Measurements from ENCODE around the gene MEGF8.

Gene MEGF8

DNA sequence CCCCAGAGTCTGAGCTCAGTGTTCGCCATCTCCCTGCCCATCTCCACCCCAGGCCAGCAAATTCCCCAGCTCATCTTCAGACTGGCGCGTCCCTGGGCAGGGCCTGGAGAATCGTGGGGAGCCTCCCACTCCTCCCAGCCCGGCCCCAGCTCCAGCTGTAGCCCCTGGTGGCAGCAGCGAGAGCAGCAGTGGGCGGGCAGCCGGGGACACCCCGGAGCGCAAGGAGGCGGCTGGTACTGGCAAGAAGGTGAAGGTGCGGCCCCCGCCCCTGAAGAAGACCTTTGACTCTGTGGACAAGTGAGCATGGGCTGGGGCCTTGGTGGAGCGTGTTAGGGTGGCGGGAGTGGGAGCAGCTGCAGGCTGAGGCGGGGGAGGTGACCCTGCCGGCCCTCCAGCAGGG, 31.9 kb upstream of the MEGF8 start:
- H3K27me3 ChIP-seq: no peaks in the 10 kb centered on the region
- H3K4me1 ChIP-seq: peaks cover 22 to 32% (median 30%) of the 10 kb centered on the region in 10 experiments; a peak in 19 of 20 replicates
- H4K20me1 ChIP-seq: peaks cover 31 to 85% (median 67%) of the 10 kb centered on the region in 11 experiments
- peaks cover 70 to 94% (median 83%) of the 10 kb centered on the region in 11 experiments for H3K36me3 ChIP-seq
- H3K4me3 ChIP-seq: no peak overlapping the region
- no peak overlapping the region for H3K4me2 ChIP-seq
- no peak for TF ChIP-seq Cebpa-rat (IDR thresholded peaks at IDR 0.05)
- H3K27ac ChIP-seq: no peak overlapping the region
- H3K9me3 ChIP-seq (replicated peaks in 1 of 11): no peaks in the 10 kb centered on the region
- H3K9ac ChIP-seq: no peak overlapping the region

- H3K9me3 ChIP-seq (replicated peaks in 1 of 11): no peaks in the 10 kb centered on the region
- H3K4me2 ChIP-seq: no peak overlapping the region
- no peak overlapping the region for H3K9ac ChIP-seq
- H4K20me1 ChIP-seq: peaks cover 27 to 81% (median 63%) of the 10 kb centered on the region in 11 experiments; a peak in 21 of 22 replicates
- no peak overlapping the region for H3K27ac ChIP-seq
- peaks cover 18 to 28% (median 26%) of the 10 kb centered on the region in 10 experiments; a peak in 19 of 20 replicates for H3K4me1 ChIP-seq
- TF ChIP-seq Cebpa-rat (IDR thresholded peaks at IDR 0.05): no peak
- H3K4me3 ChIP-seq: no peak overlapping the region
- peaks cover 65 to 91% (median 79%) of the 10 kb centered on the region in 11 experiments for H3K36me3 ChIP-seq
- H3K27me3 ChIP-seq: no peaks in the 10 kb centered on the region
Measured at GRCh38 chr19:42293948-42294347, 31.5 kb upstream of the MEGF8 start.

- Histone ChIP-seq H3K4me3 (no peak overlapping the region), H3K36me3 (peaks cover 59 to 90% (median 73%) of the 10 kb centered on the region in 11 experiments), H3K9me3 (replicated peaks in 1 of 11) (no peaks in the 10 kb centered on the region), H3K27ac (no peak overlapping the region), H3K4me2 (no peak overlapping the region), H3K27me3 (no peaks in the 10 kb centered on the region), H3K4me1 (peaks cover 11 to 23% (median 20%) of the 10 kb centered on the region in 10 experiments; a peak in 19 of 20 replicates), H4K20me1 (peaks cover 21 to 75% (median 56%) of the 10 kb centered on the region in 11 experiments; a peak in 21 of 22 replicates), H3K9ac (no peak overlapping the region)
- TF ChIP-seq Cebpa-rat (IDR thresholded peaks at IDR 0.05): no peak
Measured at GRCh38 chr19:42294471-42295137, 30.8 kb upstream of the MEGF8 start.

DNA sequence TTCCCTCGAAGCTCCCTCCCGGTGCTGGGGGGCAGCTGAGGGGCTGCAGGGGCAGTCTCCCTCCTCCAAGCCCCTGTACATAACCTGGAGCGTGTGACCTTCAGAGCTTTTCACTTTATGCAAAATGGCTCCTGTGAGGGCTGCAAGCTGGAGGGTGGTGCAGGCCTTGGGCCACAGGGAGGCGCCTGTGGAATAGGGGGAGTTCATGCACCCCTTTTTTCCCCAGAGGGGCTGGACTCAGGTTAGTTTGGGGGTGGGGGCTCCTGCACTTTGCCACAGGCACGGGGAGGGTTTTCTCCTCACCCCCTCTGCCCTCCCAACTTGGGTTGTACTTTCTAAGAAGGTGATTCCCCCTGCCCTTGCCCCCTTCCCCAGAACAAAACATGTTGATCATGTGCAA, 30.1 kb upstream of the MEGF8 start:
- TF ChIP-seq Cebpa-rat (IDR thresholded peaks at IDR 0.05): no peak
- Histone ChIP-seq H3K27ac (no peak overlapping the region), H3K36me3 (peaks cover 52 to 89% (median 66%) of the 10 kb centered on the region in 11 experiments)

GRCh38 chr19:42295831-42296525, 29.5 kb upstream of the MEGF8 start:
- H3K4me3 ChIP-seq: no peak overlapping the region
- no peak overlapping the region for H3K9ac ChIP-seq
- H3K4me2 ChIP-seq: no peak overlapping the region
- no peaks in the 10 kb centered on the region for H3K27me3 ChIP-seq
- peaks cover 5 to 16% (median 10%) of the 10 kb centered on the region in 10 experiments; a peak in 19 of 20 replicates for H3K4me1 ChIP-seq
- H3K36me3 ChIP-seq: peaks cover 47 to 83% (median 62%) of the 10 kb centered on the region in 11 experiments
- TF ChIP-seq Cebpa-rat (IDR thresholded peaks at IDR 0.05): no peak
- no peaks in the 10 kb centered on the region for H3K9me3 ChIP-seq (replicated peaks in 1 of 11)
- peaks cover 7 to 61% (median 44%) of the 10 kb centered on the region in 11 experiments; a peak in 21 of 22 replicates for H4K20me1 ChIP-seq
- H3K27ac ChIP-seq: no peak overlapping the region

More for the DNA sequence above, 30.1 kb upstream of the MEGF8 start:
- Histone ChIP-seq H3K27me3 (no peaks in the 10 kb centered on the region), H3K9me3 (replicated peaks in 1 of 11) (no peaks in the 10 kb centered on the region), H3K4me2 (no peak overlapping the region), H3K4me3 (no peak overlapping the region), H4K20me1 (peaks cover 13 to 67% (median 49%) of the 10 kb centered on the region in 11 experiments; a peak in 21 of 22 replicates), H3K4me1 (peaks cover 9 to 21% (median 12%) of the 10 kb centered on the region in 10 experiments; a peak in 19 of 20 replicates), H3K9ac (no peak overlapping the region)

- peaks cover 10 to 19% (median 15%) of the 10 kb centered on the region in 10 experiments; a peak in 19 of 20 replicates for H3K4me1 ChIP-seq
- TF ChIP-seq Cebpa-rat (IDR thresholded peaks at IDR 0.05): no peak
- H3K4me3 ChIP-seq: no peak overlapping the region
- peaks cover 0 to 50% (median 33%) of the 10 kb centered on the region in 11 experiments; a peak in 20 of 22 replicates for H4K20me1 ChIP-seq
- no peak overlapping the region for H3K27ac ChIP-seq
- no peak overlapping the region for H3K4me2 ChIP-seq
- H3K9me3 ChIP-seq (replicated peaks in 1 of 11): no peaks in the 10 kb centered on the region
- peaks cover 37 to 72% (median 52%) of the 10 kb centered on the region in 11 experiments for H3K36me3 ChIP-seq
- H3K27me3 ChIP-seq: no peaks in the 10 kb centered on the region
- H3K9ac ChIP-seq: no peak overlapping the region
Measured at GRCh38 chr19:42297039-42297438, 28.4 kb upstream of the MEGF8 start.

DNA sequence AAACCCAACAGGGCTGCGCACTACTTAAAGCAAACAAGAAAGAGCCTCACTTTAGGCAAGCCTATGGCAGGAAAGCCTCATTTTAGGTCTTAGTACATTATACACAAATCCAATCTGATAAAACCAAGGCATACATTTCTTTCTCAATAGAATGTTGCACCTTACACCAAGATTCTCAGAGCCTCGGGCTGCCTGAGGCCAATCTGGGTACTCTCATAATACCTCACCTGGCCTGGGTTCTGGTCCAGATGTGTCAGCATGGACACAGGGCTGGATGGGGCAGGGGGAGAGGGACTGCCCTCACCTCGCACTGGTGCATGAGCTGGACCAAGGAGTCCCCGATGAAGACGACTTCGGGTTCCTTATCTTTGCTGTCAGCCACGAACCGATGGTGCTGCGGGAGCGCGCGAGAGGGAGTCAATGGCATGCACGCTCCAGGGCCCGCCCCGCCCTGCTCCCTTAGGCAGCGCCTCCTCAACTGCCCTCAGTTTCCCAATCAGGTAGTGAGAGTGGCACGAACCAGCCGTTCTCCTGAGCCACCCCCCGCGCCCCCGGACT, 23.7 kb upstream of the MEGF8 start, which contains the start of gene PRR19:
Gene PRR19, plus strand, starts transcription at position 487 of the 558 bp plus-strand sequence. CDS start 7,453 bp downstream, outside the sequence.
- peak within 1 kb of the TSS; percentile 60 to 86 (median 76) for H3K4me3 ChIP-seq
- H3K9me3 ChIP-seq (replicated peaks in 1 of 11): peaks cover 0 to 4% (median 0%) of the 10 kb centered on the region in 11 experiments; a peak in 2 of 22 replicates
- H3K36me3 ChIP-seq: peaks cover 4 to 27% (median 10%) of the 10 kb centered on the region in 11 experiments; a peak in 19 of 22 replicates
- H3K4me1 ChIP-seq: peaks cover 18 to 35% (median 27%) of the 10 kb centered on the region in 10 experiments
- peak within 1 kb of the TSS; percentile 86 to 98 (median 93) for H3K4me2 ChIP-seq
- peak within 1 kb of the TSS; percentile 67 to 84 (median 79) for H3K9ac ChIP-seq
- no peaks in the 10 kb centered on the region for H3K27me3 ChIP-seq
- TF ChIP-seq Cebpa-rat (IDR thresholded peaks at IDR 0.05): no peak
- H4K20me1 ChIP-seq: peaks cover 0 to 4% (median 0%) of the 10 kb centered on the region in 11 experiments; a peak in 6 of 22 replicates
- H3K27ac ChIP-seq: peak within 1 kb of the TSS; percentile 5 to 84 (median 70); a peak in 21 of 22 replicates

DNA sequence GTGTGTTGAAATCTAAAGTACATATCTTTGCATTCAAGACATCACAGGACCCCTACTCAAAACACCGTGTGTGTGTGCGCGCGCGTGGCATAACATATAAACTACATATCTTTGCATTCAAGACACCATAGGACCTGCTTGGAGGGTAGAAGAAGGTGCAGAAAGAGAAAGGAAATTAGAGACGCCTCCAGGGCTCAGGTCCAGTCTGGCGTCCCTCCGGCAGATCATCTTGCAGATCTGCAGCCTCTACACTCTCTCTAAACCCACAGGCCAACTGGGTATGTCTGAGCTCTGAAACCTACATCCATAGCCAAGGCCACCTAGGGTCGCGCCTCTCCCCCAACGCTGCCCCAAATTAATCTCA, 22.4 kb upstream of the MEGF8 start:
- Histone ChIP-seq H3K4me1 (peaks cover 18 to 35% (median 27%) of the 10 kb centered on the region in 10 experiments), H3K36me3 (peaks cover 0 to 18% (median 6%) of the 10 kb centered on the region in 11 experiments; a peak in 11 of 22 replicates), H3K4me2 (peak overlapping the region; percentile 63 to 98 (median 93)), H4K20me1 (no peaks in the 10 kb centered on the region; a peak in 1 of 22 replicates), H3K9me3 (replicated peaks in 1 of 11) (peaks cover 0 to 10% (median 0%) of the 10 kb centered on the region in 11 experiments; a peak in 2 of 22 replicates), H3K4me3 (peak overlapping the region; percentile 60 to 86 (median 76); a peak in 13 of 20 replicates), H3K27ac (peak overlapping the region; percentile 5 to 84 (median 70); a peak in 20 of 22 replicates), H3K9ac (peak overlapping the region; percentile 67 to 84 (median 79); a peak in 21 of 22 replicates), H3K27me3 (no peaks in the 10 kb centered on the region)
- TF ChIP-seq Cebpa-rat (IDR thresholded peaks at IDR 0.05): no peak
